Tibial nerve (tissue), 4 donors: ENCODE data around the gene SPEF2. TPM values are rescaled to one million over a fixed set of nuclear protein-coding genes. Genes with fewer than 3 reads are reported as not detected.

Experiments
- DNase-seq, 2 donors: peaks; one replicate each; pipeline ENCODE4 v3.0.0-alpha.2; 2019; ENCODE audit warnings: low spot score in 2 of 2
- H3K27ac ChIP-seq, 4 donors: fragments of 200-600 bp; sonication (generic) in 3 of 4; one replicate each; pipeline ENCODE4 v1.5.1; 2017 to 2019; ENCODE audit warnings: mild to moderate bottlenecking in 1 of 4
- H3K27me3 ChIP-seq, 2 donors: fragments of 200-600 bp; sonication (generic) in 1 of 2; one replicate each; pipeline versions ENCODE4 v1.5.1 to v1.6.0; 2017 to 2019
- H3K36me3 ChIP-seq, 3 donors: fragments of 200-600 bp; sonication (generic); one replicate each; pipeline ENCODE4 v1.5.1; 2018 to 2019
- H3K4me1 ChIP-seq, 4 donors: fragments of 200-600 bp; sonication (generic) in 3 of 4; one replicate each; pipeline ENCODE4 v1.5.1; 2017 to 2019
- H3K4me3 ChIP-seq, 4 donors: fragments of 200-600 bp; sonication (generic) in 3 of 4; one replicate each; pipeline ENCODE4 v1.5.1; 2017 to 2019; ENCODE audit warnings: mild to moderate bottlenecking in 1 of 4, moderate library complexity in 1 of 4
- H3K9me3 ChIP-seq, 4 donors: fragments of 200-600 bp; sonication (generic) in 3 of 4; one replicate each; pipeline ENCODE4 v1.5.1; 2017 to 2019
- EP300 ChIP-seq, 2 donors: sonication (generic); formaldehyde crosslinking; IDR thresholded peaks; one replicate each; pipeline ENCODE4 v1.6.1; 2017; ENCODE audit warnings: antibody characterized with exemption in 2 of 2, mild to moderate bottlenecking in 1 of 2
- POLR2A ChIP-seq, 2 donors: fragments of 450-650 bp; IDR thresholded peaks; one replicate each; pipeline ENCODE4 v1.6.1; 2017; ENCODE audit warnings: antibody characterized with exemption in 2 of 2, mild to moderate bottlenecking in 2 of 2, moderate library complexity in 2 of 2
- WGBS, 2 donors: methylation state at CpG; one replicate each; pipeline ENCODE4 v1.1.5; 2018; 5-methylcytosine and 5-hydroxymethylcytosine counted together
- total RNA-seq, 4 donors: library from RNA; depleted of rRNA; stranded (reverse); fragments of >200 nt; gene quantifications; one replicate each; pipeline ENCODE4 v1.1.0, GENCODE V29; 2016
- TF ChIP-seq, protein P1 (sequence below), 5 experiments: fragments of 200-600 bp in 3 of 5; fragments of 450-650 bp in 2 of 5; sonication (generic) in 3 of 5; IDR thresholded peaks; one replicate each; pipeline ENCODE4 v1.5.1; 2016 to 2019; ENCODE audit warnings: antibody characterized with exemption in 5 of 5, mild to moderate bottlenecking in 3 of 5, moderate library complexity in 2 of 5

The SPEF2 gene
- total RNA-seq, 4 donors from 2014 or later, result 5.1 to 33.5 (median 17.5) TPM

DNA sequence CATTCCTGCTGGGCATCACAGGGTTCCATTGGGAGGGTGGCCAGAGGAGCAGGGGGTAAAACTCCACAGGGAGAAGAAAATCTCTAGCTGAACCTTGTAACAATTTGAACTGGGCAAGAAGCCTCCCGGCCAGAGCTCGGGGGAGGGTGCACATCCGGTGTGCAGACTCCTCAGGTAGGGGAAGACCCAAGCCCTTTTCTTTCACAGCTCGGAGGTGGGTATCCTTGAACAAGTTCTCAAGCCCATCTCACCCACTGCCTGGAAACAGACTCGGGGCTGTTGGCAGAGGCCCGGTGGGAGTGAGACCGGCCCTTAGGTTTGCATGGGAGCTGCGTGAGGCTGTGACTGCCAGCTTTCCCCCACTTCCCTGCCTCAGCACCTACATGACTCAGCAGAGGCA, 127.5 kb downstream of the SPEF2 start:
- H3K36me3 ChIP-seq, result no peaks in the 10 kb centered on the region
- H3K27ac ChIP-seq, result no peak overlapping the region
- WGBS, 2 donors, result 91 to 92% methylated on average over 5 to 8 of the region's 8 CpGs
- DNase-seq, result no peak
- no peaks in the 10 kb centered on the region for H3K4me1 ChIP-seq
- H3K9me3 ChIP-seq, result peaks cover 0 to 18% (median 0%) of the 10 kb centered on the region in 4 donors
- H3K4me3 ChIP-seq, result no peak overlapping the region
- H3K27me3 ChIP-seq, result no peaks in the 10 kb centered on the region
- TF ChIP-seq POLR2A (IDR thresholded peaks at IDR 0.05) (no peak), EP300 (IDR thresholded peaks at IDR 0.05) (no peak)
- TF ChIP-seq, protein P1, sequence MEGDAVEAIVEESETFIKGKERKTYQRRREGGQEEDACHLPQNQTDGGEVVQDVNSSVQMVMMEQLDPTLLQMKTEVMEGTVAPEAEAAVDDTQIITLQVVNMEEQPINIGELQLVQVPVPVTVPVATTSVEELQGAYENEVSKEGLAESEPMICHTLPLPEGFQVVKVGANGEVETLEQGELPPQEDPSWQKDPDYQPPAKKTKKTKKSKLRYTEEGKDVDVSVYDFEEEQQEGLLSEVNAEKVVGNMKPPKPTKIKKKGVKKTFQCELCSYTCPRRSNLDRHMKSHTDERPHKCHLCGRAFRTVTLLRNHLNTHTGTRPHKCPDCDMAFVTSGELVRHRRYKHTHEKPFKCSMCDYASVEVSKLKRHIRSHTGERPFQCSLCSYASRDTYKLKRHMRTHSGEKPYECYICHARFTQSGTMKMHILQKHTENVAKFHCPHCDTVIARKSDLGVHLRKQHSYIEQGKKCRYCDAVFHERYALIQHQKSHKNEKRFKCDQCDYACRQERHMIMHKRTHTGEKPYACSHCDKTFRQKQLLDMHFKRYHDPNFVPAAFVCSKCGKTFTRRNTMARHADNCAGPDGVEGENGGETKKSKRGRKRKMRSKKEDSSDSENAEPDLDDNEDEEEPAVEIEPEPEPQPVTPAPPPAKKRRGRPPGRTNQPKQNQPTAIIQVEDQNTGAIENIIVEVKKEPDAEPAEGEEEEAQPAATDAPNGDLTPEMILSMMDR (IDR thresholded peaks at IDR 0.05), result no peak

DNA sequence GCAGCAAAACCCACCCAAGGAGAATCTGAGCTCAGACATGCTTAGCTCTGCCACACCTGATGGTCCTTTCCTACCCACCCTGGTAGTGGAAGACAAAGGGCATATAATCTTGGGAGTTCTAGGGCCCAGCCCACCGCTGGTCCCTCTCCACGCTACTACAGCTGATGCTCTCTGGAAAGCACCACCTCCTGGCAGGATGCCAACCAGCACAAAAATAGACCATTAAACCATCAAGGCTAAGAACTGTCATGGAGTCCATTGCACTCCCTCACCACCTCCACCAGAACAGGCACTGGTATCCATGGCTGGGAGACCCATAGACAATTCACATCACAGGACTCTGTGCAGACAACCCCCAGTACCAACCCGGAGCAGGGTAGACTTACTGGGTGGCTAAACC, 128.0 kb downstream of the SPEF2 start:
- TF ChIP-seq POLR2A (IDR thresholded peaks at IDR 0.05) (no peak), EP300 (IDR thresholded peaks at IDR 0.05) (no peak)
- TF ChIP-seq, protein P1 (IDR thresholded peaks at IDR 0.05), result no peak
- Histone ChIP-seq H3K27me3 (no peaks in the 10 kb centered on the region), H3K36me3 (no peaks in the 10 kb centered on the region), H3K27ac (no peak overlapping the region), H3K4me3 (no peak overlapping the region), H3K4me1 (no peaks in the 10 kb centered on the region), H3K9me3 (peaks cover 0 to 18% (median 0%) of the 10 kb centered on the region in 4 donors)
- 86 to 90% methylated on average over 3 of the region's 3 CpGs for WGBS, 2 donors
- no peak for DNase-seq

DNA sequence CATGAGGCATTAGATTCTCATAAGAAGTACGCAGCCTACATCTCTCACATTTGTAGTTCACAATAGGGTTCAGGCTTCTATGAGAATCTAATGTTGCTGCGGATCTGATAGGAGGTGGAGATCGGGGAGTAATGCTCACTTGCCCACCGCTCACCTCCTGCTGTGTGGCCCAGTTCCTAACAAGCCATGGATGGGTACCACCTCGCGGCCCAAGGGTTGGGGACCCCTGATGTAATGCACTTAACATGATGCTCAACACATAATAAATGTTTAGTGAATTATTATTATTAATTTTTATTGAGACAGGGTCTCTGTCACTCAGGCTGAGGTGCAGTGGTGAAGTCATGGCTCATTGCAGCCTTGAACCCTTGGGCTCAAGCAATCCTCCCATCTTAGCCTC, 134.3 kb downstream of the SPEF2 start:
- TF ChIP-seq POLR2A (IDR thresholded peaks at IDR 0.05), result no peak
- TF ChIP-seq EP300 (IDR thresholded peaks at IDR 0.05), result no peak
- TF ChIP-seq, protein P1 (IDR thresholded peaks at IDR 0.05), result no peak
- 96 to 97% methylated on average over 6 of the region's 6 CpGs for WGBS, 2 donors
- no peaks in the 10 kb centered on the region for H3K4me1 ChIP-seq

DNA sequence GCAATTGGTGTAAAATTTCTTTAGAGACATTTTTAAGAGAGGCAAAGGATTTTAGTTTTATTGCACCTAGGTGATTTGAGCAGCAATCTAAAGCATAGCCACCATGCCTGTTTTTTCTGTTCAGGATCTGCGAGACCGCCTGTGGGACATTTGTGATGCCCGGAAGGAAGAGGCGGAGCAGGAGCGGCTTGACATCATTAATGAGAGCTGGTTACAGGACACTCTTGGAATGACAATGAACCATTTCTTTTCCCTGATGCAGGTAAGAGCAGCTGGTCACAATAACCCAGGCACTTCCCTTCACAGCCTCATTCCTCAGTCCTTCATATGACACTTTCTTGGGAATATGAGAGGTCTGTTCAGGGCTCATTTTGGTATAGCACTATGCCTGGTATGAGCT, 135.8 kb downstream of the SPEF2 start:
- Histone ChIP-seq H3K4me3 (no peak overlapping the region), H3K9me3 (peaks cover 0 to 8% (median 0%) of the 10 kb centered on the region in 4 donors), H3K4me1 (no peaks in the 10 kb centered on the region), H3K27me3 (no peaks in the 10 kb centered on the region), H3K36me3 (peaks cover 0 to 6% (median 0%) of the 10 kb centered on the region in 3 donors), H3K27ac (no peak overlapping the region)
- no peak for DNase-seq
- 61 to 66% methylated on average over 5 of the region's 5 CpGs for WGBS, 2 donors
- TF ChIP-seq POLR2A (IDR thresholded peaks at IDR 0.05), result no peak
- TF ChIP-seq, protein P1 (IDR thresholded peaks at IDR 0.05), result no peak
- no peak for TF ChIP-seq EP300 (IDR thresholded peaks at IDR 0.05)

More for the DNA sequence above, 134.3 kb downstream of the SPEF2 start:
- H3K27me3 ChIP-seq, result no peaks in the 10 kb centered on the region
- H3K4me3 ChIP-seq, result no peak overlapping the region
- no peak overlapping the region for H3K27ac ChIP-seq
- no peak for DNase-seq
- peaks cover 0 to 13% (median 0%) of the 10 kb centered on the region in 4 donors for H3K9me3 ChIP-seq
- peaks cover 0 to 6% (median 0%) of the 10 kb centered on the region in 3 donors for H3K36me3 ChIP-seq

DNA sequence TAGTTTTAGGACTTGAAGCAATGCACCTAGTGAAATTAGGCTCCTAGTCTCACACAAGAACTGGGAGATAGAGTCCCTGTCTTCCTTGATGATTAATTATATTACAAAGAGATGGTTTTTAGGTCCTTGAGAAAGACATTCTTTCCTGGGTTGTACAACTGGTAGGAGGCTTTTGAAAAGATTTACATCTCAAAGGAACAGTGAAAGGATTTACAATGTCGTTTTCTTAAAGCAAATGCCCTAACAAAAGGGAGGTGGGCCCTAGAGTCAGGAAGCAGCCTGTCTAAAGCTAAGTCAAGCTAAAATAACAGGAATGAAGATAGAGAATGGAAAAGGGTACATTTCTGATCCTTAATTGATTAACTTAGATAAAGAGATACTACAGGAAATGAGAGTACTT, 136.8 kb downstream of the SPEF2 start:
- H3K27me3 ChIP-seq, result no peaks in the 10 kb centered on the region
- H3K9me3 ChIP-seq, result peaks cover 0 to 1% (median 0%) of the 10 kb centered on the region in 4 donors
- no peak overlapping the region for H3K27ac ChIP-seq
- peaks cover 0 to 6% (median 0%) of the 10 kb centered on the region in 3 donors for H3K36me3 ChIP-seq
- WGBS, 2 donors, result 19 to 37% methylated on average over 1 of the region's 1 CpG
- no peak overlapping the region for H3K4me3 ChIP-seq
- DNase-seq, result no peak
- TF ChIP-seq POLR2A (IDR thresholded peaks at IDR 0.05), result no peak
- TF ChIP-seq, protein P1 (IDR thresholded peaks at IDR 0.05), result no peak
- no peak for TF ChIP-seq EP300 (IDR thresholded peaks at IDR 0.05)
- no peaks in the 10 kb centered on the region for H3K4me1 ChIP-seq
